Renal cortical epithelial cell (primary cell): ENCODE measurements around the gene SFXN3. TPM values are rescaled to one million over a fixed set of nuclear protein-coding genes. Genes with fewer than 3 reads are reported as not detected.
A peak's percentile ranks its signal among the peaks of the same experiment; 100 is the strongest.

Experiments used
- DNase-seq: peaks from one replicate; pipeline ENCODE4 v3.0.0-alpha.2; 2011; ENCODE audit warnings: low read depth
- total RNA-seq: library from RNA; depleted of rRNA; stranded (reverse); fragments of >200 nt; gene quantifications from 2 replicates; pipeline ENCODE4 v1.2.3, GENCODE V29; 2014

Gene SFXN3
- total RNA-seq, 1 donor from 2014 or later = 40.9 TPM

GRCh38 chr10:101072923-101073322 lies 41.9 kb downstream of the SFXN3 start:
- no peak for DNase-seq

DNA sequence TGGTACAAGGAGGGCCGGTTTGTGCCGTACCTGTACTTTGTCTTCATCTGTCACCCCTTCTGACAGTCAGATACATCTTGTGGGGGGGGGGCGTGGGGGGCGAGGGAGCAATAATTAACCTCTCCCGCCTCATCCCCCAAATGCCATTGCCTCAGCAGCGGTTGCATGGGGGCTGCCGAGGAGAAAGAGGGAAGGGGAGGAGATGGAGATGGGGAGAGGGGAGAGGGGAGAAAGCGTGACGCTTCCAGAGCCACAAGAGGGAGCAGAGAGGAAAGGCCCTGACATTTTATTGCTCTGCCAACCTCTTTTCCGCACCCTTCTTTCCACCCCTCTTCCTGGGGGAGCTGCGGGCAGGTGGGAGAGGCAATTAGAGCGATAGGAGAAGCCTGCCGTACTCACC lies 42.6 kb downstream of the SFXN3 start:
- no peak for DNase-seq

- DNase-seq = no peak
These were observed 44.7 kb downstream of the SFXN3 start for GRCh38 chr10:101075775-101076174.

DNA sequence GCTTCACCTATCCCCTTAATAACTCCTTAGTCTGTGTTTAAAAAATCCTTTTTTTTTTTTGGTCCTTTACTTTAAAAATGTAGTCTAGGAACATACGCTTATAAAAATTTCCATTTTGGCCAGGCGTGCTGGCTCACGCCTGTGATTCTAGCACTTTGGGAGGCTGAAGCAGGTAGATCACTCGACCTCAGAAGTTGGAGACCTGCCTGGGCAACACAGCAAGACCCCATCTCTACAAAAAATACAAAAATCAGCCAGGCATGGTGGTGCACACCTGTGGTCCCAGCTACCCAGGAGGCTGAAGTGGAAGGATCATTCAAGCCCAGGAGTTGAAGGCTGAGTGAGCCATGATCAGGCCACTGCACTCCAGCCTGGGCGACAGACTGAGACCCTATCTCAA lies 45.6 kb downstream of the SFXN3 start:
- no peak for DNase-seq

DNA sequence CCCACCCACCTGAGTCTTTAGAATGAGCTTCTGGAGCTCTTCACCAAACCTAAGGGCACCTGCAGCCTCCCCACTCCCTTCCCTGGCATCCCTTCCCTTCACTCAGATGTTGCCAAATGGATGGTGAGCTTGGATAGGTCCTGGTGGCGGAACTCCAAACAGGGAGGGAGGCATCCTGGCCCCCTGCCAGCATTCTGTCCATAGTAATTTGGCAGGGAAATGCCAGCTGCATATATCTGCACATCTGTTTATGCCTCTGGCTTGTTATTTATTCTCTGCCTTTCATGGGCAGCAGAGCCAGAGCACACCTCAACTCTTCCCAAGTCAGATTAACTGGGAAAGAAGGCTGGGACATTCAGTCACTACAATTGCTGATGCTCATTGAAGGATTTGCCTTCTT lies 48.8 kb downstream of the SFXN3 start:
- DNase-seq = no peak

GRCh38 chr10:101080933-101081931 lies 50.2 kb downstream of the SFXN3 start:
- peak; percentile 13 for DNase-seq

GRCh38 chr10:101085846-101086245 lies 54.8 kb downstream of the SFXN3 start:
- DNase-seq = no peak

- no peak for DNase-seq
These were observed 56.3 kb downstream of the SFXN3 start for GRCh38 chr10:101087376-101087775.

DNA sequence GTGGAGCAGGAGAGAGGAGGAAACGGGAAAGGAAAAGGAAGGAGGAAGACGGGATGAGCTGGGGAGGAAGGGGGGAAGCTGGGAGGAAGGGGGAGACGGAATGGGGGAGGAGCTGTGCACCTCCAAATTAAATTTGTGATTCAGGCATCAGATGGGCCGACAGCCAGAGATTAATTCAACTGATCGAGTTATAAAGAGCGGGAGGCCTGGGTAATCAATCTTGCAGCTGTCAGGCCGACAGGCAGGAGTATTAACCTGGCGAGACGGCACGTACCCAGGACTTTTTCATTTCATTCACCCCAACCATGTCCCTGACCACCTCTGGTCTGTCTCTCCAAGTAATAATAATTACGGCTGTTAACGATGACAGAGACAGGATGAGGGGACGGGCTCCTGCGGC lies 56.9 kb downstream of the SFXN3 start:
- no peak for DNase-seq

DNA sequence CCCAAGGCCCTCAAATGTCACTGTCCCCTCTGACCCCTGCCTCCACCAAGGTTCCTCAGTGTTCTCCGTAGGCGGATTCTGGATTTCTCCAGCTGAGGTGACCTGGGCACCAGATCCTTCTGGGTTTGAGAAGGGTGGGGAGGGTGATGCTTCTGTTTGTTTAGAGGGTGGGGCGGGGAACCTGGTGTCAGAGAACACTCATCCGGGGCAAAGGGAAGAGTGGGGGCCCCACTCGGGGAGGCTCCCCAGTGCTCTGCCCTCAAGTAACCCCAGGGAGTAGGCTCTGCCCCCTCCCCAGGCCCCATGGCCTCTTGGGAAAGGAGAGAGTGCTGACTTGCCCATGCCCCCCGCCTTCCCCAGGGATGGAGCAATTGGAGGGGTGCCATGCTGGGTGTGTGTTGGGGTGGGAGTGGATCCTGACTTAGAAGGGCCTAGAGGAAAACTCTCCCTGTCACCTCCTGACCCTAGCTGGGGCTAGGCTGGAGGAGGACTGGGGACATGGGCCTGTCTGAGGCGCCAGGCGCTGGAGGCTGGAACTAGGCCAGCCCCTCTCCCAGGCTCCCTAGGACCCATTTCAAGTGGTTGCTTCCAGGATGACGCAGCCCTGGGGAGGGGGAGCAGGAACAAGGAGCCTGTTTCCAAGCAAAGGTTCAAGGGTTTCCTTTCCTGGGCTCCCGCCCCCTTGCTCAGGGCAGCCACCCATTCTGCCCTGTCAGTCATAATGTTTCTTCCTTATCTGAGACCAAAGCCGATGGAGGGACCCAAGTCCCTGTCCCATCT lies 58.7 kb downstream of the SFXN3 start:
- no peak for DNase-seq

- no peak for DNase-seq
These were observed 59.6 kb downstream of the SFXN3 start for GRCh38 chr10:101090597-101090996.

Other genes with a start within 250 kb of the SFXN3 start
- 17.5 and 25.7 TPM in 2 replicates for gene SLF2, start 118.3 kb upstream of the SFXN3 start, total RNA-seq
- 0.69 and 7.0 TPM in 2 replicates for gene SEMA4G, start 61.7 kb upstream of the SFXN3 start, total RNA-seq
- 43.2 and 54.9 TPM in 2 replicates for gene MRPL43, start 43.7 kb upstream of the SFXN3 start, total RNA-seq
- 8.7 and 16.8 TPM in 2 replicates for gene TWNK, start 43.7 kb upstream of the SFXN3 start, total RNA-seq
- gene LZTS2, start 31.4 kb upstream of the SFXN3 start, total RNA-seq = 72.9 and 77.3 TPM in 2 replicates
- gene PDZD7, start 105 bp upstream of the SFXN3 start, total RNA-seq = 1.3 and 4.7 TPM in 2 replicates
- gene KAZALD1, start 30.8 kb downstream of the SFXN3 start, total RNA-seq = 1.0 and 1.1 TPM in 2 replicates
- not detected in 2 replicates for gene TLX1, start 100.1 kb downstream of the SFXN3 start, total RNA-seq
- gene LBX1, start 198.2 kb downstream of the SFXN3 start, total RNA-seq = not detected in 2 replicates